Kidney (tissue), 14 donors: ENCODE measurements around the gene NEK9. TPM values are rescaled to one million over a fixed set of nuclear protein-coding genes. Genes with fewer than 3 reads are reported as not detected.

ENCODE experiments used
- DNase-seq, 5 donors: peaks; one replicate each; pipeline ENCODE4 v3.0.0-alpha.2; 2013 to 2020
- FAIRE-seq: peaks from 2 replicates; lab custom pipeline; 2012; peaks lifted over from hg19 to GRCh38; lab: Jason Lieb, UNC
- H3K27ac ChIP-seq, 2 donors: one replicate each; pipeline ENCODE4 v1.7.0; 2013; ENCODE audit warnings: low read depth in 2 of 2, low read length in 2 of 2, inconsistent platforms in 1 of 2
- H3K27me3 ChIP-seq: one replicate; pipeline ENCODE4 v1.7.1; 2013; ENCODE audit warnings: low read length, inconsistent platforms; ENCODE audit not compliant: control insufficient read depth, insufficient read depth
- H3K36me3 ChIP-seq, 3 donors: one replicate each; pipeline versions ENCODE4 v1.7.0 to v1.7.1; 2013; ENCODE audit warnings: low read length in 3 of 3, control low read depth in 1 of 3, inconsistent platforms in 1 of 3; ENCODE audit not compliant: insufficient read depth in 3 of 3, control insufficient read depth in 2 of 3
- H3K4me1 ChIP-seq, 3 donors: one replicate each; pipeline versions ENCODE4 v1.7.0 to v1.7.1; 2013; ENCODE audit warnings: low read length in 3 of 3, inconsistent platforms in 1 of 3, low read depth in 1 of 3; ENCODE audit not compliant: control insufficient read depth in 2 of 3, insufficient read depth in 2 of 3
- H3K4me3 ChIP-seq, 3 donors: one replicate each; pipeline versions ENCODE4 v1.7.0 to v1.8.1; 2013; ENCODE audit warnings: low read length in 3 of 3, control low read depth in 1 of 3, inconsistent platforms in 1 of 3
- H3K9ac ChIP-seq, 3 donors: one replicate each; pipeline versions ENCODE4 v1.7.0 to v1.7.1; 2013; ENCODE audit warnings: low read length in 3 of 3, control low read depth in 1 of 3, inconsistent platforms in 1 of 3
- H3K9me3 ChIP-seq, 3 donors: one replicate each; pipeline versions ENCODE4 v1.7.0 to v1.7.1; 2013; ENCODE audit warnings: low read length in 3 of 3, control low read depth in 1 of 3, inconsistent platforms in 1 of 3; ENCODE audit not compliant: control insufficient read depth in 2 of 3, insufficient read depth in 1 of 3
- CTCF ChIP-seq: IDR thresholded peaks from 3 replicates; pipeline ENCODE4 v1.5.1; 2012; ENCODE audit warnings: mild to moderate bottlenecking, moderate library complexity, borderline replicate concordance; ENCODE audit not compliant: insufficient read depth; ENCODE audit errors: extremely low read depth
- intact Hi-C: fragments of 100-400 bp; cut with DNase I; formaldehyde crosslinking; loops from one replicate; pipeline ENCODE4 v1.11.1; 2022
- polyA plus RNA-seq: library from polyadenylated mRNA; stranded (reverse); fragments of 350-450 nt; fragmentation: Illumina TruSeq; extraction: RNeasy Lipid Tissue Mini Kit (QIAGEN cat#74804); gene quantifications from one replicate; pipeline ENCODE4 v1.2.3, GENCODE V29; 2014; ENCODE audit warnings: low read depth, low replicate concordance; ENCODE audit not compliant: insufficient read depth
- total RNA-seq: library from RNA; stranded (reverse); fragmentation: NEBNext Ultra II Directional; extraction: Animal tissue kit (Norgen Biotek cat#: 25700); gene quantifications from one replicate; pipeline ENCODE4 v1.2.1, GENCODE V29; 2021
- donor health status: control.
- donor health status: control.
- donor health status: control.
- donor health status: control.
- donor health status: control.
- donor health status: DM: yes; HTN: yes; CAD: no.
- donor health status: Normal renal cell carcinoma (clear cell type).

NEK9 gene
- total and polyA plus RNA-seq, 2 donors from 2014 or later: 25.4 to 81.5 TPM

DNA sequence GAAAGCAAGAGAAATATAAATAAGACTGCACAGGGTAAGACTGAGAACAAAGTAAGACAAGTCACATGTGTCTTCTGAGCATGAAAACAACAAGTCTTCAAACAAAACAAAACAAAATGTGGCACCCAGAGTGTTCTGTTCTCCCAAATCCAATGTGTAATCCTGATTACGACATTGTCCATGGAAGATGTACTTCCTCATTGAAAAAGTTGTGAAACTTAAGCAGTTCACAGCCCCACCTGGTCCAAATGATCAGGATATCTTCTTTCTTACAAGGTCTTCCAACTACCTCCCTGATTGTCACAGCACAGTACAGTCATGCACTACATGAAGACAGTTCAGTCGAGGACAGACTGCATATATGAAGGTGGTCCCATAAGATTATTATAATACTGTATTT, 23.3 kb upstream of the NEK9 start:
- Histone ChIP-seq H3K4me1 (peaks cover 0 to 6% (median 4%) of the 10 kb centered on the region in 3 donors), H3K4me3 (no peak overlapping the region)
- intact Hi-C loops: no loop called here

GRCh38 chr14:75147423-75148071, 20.7 kb upstream of the NEK9 start:
- Histone ChIP-seq H3K4me3 (no peak overlapping the region), H3K9me3 (no peaks in the 10 kb centered on the region), H3K9ac (peak overlapping the region in 1 of 3 donors; percentile 35), H3K36me3 (peaks cover 2 to 18% (median 7%) of the 10 kb centered on the region in 3 donors), H3K27ac (peak overlapping the region; percentile 16 to 85), H3K27me3 (no peaks in the 10 kb centered on the region), H3K4me1 (peaks cover 0 to 9% (median 6%) of the 10 kb centered on the region in 3 donors)
- TF ChIP-seq CTCF: peak; percentile 28
- peak in 4 of 5 donors; percentile 18 to 91 (median 46) for DNase-seq
- no peak for FAIRE-seq
- intact Hi-C loops: no loop called here

More for the DNA sequence above, 23.3 kb upstream of the NEK9 start:
- H3K9ac ChIP-seq: no peak overlapping the region
- DNase-seq (no peak), FAIRE-seq (no peak)
- H3K27ac ChIP-seq: no peak overlapping the region
- no peaks in the 10 kb centered on the region for H3K27me3 ChIP-seq
- TF ChIP-seq CTCF: no peak
- peaks cover 2 to 18% (median 5%) of the 10 kb centered on the region in 3 donors for H3K36me3 ChIP-seq
- H3K9me3 ChIP-seq: no peaks in the 10 kb centered on the region

DNA sequence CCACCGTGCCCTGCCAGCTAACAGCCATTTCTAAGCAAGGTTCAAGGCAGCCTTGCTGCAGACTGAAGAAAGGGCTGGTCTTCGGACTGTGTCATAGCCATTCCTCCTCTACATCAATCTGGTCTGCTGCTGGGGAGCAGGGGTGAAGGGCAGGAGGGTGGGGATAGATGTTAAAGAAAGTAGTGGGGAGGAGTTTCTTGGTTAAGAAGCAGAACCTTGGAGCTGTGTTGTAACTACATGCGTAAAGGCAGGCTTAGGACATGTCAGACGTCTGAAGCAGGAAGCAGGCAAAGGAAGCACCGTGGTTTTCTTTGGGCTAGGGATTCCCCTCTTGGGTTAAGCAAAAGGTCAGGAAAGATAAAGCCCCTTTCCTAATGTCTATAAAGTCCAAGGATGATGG, 18.1 kb upstream of the NEK9 start:
- TF ChIP-seq CTCF: no peak
- intact Hi-C loops: no loop called here
- DNase-seq (no peak), FAIRE-seq (no peak)
- H3K4me3 ChIP-seq: no peak overlapping the region
- peaks cover 3 to 15% (median 12%) of the 10 kb centered on the region in 3 donors for H3K4me1 ChIP-seq
- no peak overlapping the region for H3K27ac ChIP-seq
- no peaks in the 10 kb centered on the region for H3K9me3 ChIP-seq
- no peak overlapping the region for H3K9ac ChIP-seq
- H3K36me3 ChIP-seq: peaks cover under 1 to 4% (median 3%) of the 10 kb centered on the region in 3 donors
- no peaks in the 10 kb centered on the region for H3K27me3 ChIP-seq
